NCI-H187 (cell line): ENCODE data around the gene CDK11A.
"Not testable (repeated sequence)": the region's sequence is repeated elsewhere in the genome, so short reads cannot be mapped to it uniquely, and the experiment has no call there.

ENCODE experiments used
- DNase-seq, 2 experiments: peaks; one replicate each; lab custom pipeline; 2025; lab: John Stamatoyannopoulos, UW

Gene CDK11A

GRCh38 chr1:1683104-1683905 is 40.9 kb downstream of the CDK11A start:
- DNase-seq, result no peak

DNA sequence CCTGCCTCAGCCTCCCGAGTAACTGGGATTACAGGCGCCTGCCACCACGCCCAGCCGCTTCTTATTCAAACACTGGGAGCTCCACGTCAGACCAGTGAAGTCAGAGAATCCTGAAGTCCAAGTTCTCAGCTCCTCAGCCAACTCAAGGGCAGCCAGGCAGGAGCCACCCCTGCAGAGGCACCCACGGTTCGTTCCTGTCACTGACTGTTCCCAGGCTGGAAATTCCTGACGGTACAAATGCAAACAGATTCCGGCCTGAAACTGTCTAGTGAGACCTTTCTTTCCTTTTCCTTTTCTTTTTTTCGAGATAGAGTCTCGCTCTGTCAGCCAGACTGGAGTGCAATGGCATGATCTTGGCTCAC is 43.3 kb downstream of the CDK11A start:
- DNase-seq, result no peak

DNA sequence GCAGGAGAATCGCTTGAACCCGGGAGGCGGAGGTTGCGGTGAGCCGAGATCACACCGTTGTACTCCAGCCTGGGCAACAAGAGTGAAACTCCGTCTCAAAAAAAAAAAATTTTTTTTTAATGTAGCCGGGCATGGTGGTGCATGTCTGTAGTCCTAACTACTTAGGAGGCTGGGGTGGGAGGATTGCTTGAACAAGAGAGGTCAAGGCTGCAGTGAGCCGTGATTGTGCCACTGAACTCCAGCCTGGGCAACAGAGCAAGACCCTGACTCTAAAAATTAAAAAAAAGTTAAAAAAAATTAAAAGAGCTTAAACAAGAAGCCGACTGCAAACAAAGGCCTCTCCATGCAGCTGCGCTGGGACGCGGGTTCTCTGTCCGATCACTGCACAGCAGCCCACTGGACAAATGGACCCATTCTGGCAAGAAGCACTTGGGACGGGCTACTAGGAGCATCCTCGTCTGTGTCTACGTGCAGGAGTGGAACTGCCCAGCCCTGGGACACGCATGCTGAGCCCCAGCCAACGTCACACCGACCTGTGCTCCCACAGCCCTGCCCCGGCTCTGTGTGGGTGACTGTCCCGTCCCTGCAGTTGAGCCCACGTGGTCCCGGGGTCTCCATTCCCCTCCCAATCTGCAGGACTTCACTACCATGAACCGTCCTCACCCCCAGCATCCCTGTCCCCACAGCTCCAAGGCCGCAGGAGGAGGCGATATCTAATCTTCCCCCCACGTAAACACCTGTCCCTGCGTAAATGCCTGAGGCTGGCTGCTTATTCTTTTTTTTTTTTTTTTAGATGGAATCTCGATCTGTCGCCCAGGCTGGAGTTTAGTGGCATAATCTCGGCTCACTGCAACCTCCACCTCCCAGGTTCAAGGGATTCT is 43.9 kb downstream of the CDK11A start:
- DNase-seq, result no peak

- no peak for DNase-seq
Measured at GRCh38 chr1:1678581-1679380, 45.4 kb downstream of the CDK11A start.

GRCh38 chr1:1677718-1678580 is 46.2 kb downstream of the CDK11A start:
- no peak for DNase-seq

DNA sequence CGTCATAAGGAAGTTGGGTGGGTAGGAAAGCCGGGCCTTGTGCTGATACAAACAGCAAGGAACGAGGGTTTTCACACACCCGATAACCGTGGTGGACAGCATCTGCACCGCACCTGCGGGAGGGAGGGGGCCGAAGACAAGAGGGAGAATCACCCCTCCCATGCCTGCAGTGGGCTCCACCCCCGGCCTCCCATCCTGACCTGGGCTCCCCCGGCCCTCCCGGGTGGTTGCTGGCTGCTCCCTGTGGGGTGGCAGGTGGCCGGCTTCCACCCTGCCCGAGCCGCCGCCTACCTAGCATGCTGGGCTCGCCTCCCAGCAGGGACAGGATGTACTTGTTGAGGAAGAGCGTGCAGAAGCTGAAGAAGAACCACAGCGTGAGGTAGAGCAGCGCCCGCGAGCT is 48.1 kb downstream of the CDK11A start:
- DNase-seq, result not testable (repeated sequence)

DNA sequence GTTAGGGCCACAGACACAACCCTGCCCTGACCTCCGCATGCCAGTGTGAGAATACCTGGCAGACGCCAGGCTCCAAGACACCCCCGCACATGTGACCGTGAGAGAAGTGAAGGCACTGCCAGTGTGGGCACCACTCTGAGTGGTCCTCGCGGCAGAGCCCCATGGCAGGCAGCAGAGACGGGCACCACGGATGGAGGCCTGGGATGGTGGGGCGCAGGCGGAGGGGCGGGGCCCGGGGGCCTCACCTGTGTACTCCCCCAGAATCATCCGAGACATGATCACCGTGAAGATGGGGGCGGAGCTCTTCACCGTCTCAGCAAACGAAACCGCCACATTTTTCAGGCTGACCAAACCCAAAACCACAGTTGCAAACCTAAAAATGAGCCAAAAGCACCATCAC is 48.9 kb downstream of the CDK11A start:
- not testable (repeated sequence) for DNase-seq

GRCh38 chr1:1674806-1675205 is 49.4 kb downstream of the CDK11A start:
- DNase-seq, result not testable (repeated sequence)

- DNase-seq, result no peak
Measured at GRCh38 chr1:1672181-1672965, 51.8 kb downstream of the CDK11A start.

GRCh38 chr1:1671365-1672119 is 52.6 kb downstream of the CDK11A start:
- DNase-seq, result no peak

DNA sequence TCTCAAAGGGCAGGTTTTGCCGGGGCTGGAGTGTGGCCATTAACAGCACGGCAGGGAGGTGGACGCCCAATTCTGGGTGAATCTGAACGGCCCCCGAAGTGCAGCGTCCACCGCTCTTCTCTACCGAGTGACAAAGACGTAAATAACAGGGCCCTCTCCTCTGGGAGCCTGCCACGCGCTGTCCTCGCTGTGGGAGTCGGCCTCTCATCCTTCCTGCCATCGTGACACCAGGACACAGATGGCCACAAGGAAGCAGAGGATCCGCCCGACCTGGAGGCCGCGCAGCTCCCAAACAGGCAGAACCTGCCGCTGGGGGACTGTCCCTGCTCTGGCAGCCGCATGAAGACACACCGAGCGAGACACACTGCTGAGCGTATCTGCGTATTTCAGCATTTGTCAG is 53.3 kb downstream of the CDK11A start:
- DNase-seq, result no peak

GRCh38 chr1:1669468-1670440 is 54.4 kb downstream of the CDK11A start:
- DNase-seq, result no peak

GRCh38 chr1:1666526-1666925 is 57.6 kb downstream of the CDK11A start:
- no peak for DNase-seq

GRCh38 chr1:1665815-1666251 is 58.3 kb downstream of the CDK11A start:
- no peak for DNase-seq

GRCh38 chr1:1664941-1665814 is 59.0 kb downstream of the CDK11A start:
- DNase-seq, result no peak

DNA sequence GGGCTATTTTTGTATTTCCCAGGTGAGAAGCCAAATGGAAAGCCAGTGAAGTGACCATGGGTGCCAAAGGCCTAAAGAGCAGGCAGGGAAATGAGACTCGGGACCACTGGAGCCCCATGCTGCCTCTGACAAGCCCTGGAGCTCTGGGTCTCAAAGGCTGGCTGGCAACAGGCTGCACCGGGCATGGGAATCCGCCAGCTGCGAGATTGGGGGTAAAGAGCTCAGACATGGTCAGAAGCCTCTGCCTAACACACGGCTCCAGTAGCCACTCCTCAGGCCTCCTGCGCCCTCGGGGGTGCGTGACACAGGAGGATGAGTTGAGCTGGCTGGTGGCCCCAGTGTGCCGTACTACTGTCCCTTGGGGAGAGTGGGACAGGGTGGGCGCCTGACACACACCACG is 59.8 kb downstream of the CDK11A start:
- DNase-seq, result not testable (repeated sequence)

DNA sequence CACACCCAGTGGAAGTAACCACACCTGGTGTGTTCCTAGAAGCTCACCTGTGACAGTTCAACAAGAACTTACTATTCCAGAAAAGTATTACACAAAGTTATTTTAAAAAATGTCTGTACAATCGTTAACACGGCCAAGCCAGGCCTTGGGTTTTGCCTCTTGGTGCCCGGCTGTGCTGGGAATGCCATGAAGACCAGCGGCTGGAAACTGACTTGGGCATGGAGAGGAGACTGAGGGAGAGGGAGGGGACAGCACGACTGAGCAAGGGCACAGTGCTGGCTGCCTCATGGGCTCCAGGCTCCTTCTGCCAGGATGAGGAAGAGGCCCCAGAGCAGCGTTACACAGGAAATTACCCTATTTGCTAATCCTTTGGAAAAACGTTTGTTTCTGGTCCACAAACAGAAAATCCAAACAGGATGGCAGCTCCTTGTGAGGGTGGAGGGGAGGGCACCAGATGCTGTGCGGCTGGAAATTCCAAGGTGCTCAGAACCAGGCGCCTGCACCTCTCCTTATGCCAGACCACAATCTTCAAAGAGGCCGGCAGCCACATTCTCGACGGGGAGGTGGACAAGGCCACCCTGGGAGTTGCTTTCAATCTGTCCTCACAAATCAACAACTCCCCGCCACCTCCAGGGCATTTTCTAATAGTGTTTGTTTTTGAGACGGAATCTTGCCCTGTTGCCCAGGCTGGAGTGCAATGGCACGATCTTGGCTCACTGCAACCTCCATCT is 61.2 kb downstream of the CDK11A start:
- not testable (repeated sequence) for DNase-seq
